HG03196 (cell line): ENCODE measurements around the gene NCOA7.
"Not testable (repeated sequence)": the region's sequence is repeated elsewhere in the genome, so short reads cannot be mapped to it uniquely, and the experiment has no call there.

Experiments used
- ATAC-seq: cut with Tn5 transposase; IDR thresholded peaks from one replicate; pipeline ENCODE4 v1.9.1; 2021; ENCODE audit not compliant: unreplicated experiment

The NCOA7 gene

GRCh38 chr6:125791820-125792165 is 1.0 kb downstream of the NCOA7 start:
- ATAC-seq = no peak

- no peak for ATAC-seq
Measured at GRCh38 chr6:125792172-125792571, 1.4 kb downstream of the NCOA7 start.

- ATAC-seq = no peak
Measured at GRCh38 chr6:125792680-125793079, 1.9 kb downstream of the NCOA7 start.

GRCh38 chr6:125793280-125793679 is 2.5 kb downstream of the NCOA7 start:
- ATAC-seq = no peak

GRCh38 chr6:125793863-125794262 is 3.1 kb downstream of the NCOA7 start:
- peak; percentile 25 for ATAC-seq

- no peak for ATAC-seq
Measured at GRCh38 chr6:125794342-125795137, 3.8 kb downstream of the NCOA7 start.

GRCh38 chr6:125795301-125795700 is 4.5 kb downstream of the NCOA7 start:
- no peak for ATAC-seq

- ATAC-seq = no peak
Measured at GRCh38 chr6:125797120-125797885, 6.5 kb downstream of the NCOA7 start.

GRCh38 chr6:125797886-125798444 is 7.2 kb downstream of the NCOA7 start:
- no peak for ATAC-seq

GRCh38 chr6:125798734-125799508 is 8.2 kb downstream of the NCOA7 start:
- ATAC-seq = peak; percentile 73

- no peak for ATAC-seq
Measured at GRCh38 chr6:125802383-125802782, 11.6 kb downstream of the NCOA7 start.

- no peak for ATAC-seq
Measured at GRCh38 chr6:125802943-125803377, 12.2 kb downstream of the NCOA7 start.

GRCh38 chr6:125804264-125804663 is 13.5 kb downstream of the NCOA7 start:
- ATAC-seq = peak; percentile 54

- ATAC-seq = not testable (repeated sequence)
Measured at GRCh38 chr6:125804866-125805425, 14.2 kb downstream of the NCOA7 start.

GRCh38 chr6:125806813-125807212 is 16.1 kb downstream of the NCOA7 start:
- ATAC-seq = no peak

- ATAC-seq = peak; percentile 38
Measured at GRCh38 chr6:125807293-125807692, 16.5 kb downstream of the NCOA7 start.

GRCh38 chr6:125808060-125808459 is 17.3 kb downstream of the NCOA7 start:
- no peak for ATAC-seq

GRCh38 chr6:125808591-125808990 is 17.8 kb downstream of the NCOA7 start:
- no peak for ATAC-seq

- ATAC-seq = no peak
Measured at GRCh38 chr6:125809570-125810170, 18.9 kb downstream of the NCOA7 start.

GRCh38 chr6:125810445-125810844 is 19.7 kb downstream of the NCOA7 start:
- ATAC-seq = no peak
